ENCODE measurements around the gene EZH1. TPM values are rescaled to one million over a fixed set of nuclear protein-coding genes. Genes with fewer than 3 reads are reported as not detected.

EZH1 gene
- total RNA-seq, 1 experiment from 2014 or later, result 31.7 TPM

DNA sequence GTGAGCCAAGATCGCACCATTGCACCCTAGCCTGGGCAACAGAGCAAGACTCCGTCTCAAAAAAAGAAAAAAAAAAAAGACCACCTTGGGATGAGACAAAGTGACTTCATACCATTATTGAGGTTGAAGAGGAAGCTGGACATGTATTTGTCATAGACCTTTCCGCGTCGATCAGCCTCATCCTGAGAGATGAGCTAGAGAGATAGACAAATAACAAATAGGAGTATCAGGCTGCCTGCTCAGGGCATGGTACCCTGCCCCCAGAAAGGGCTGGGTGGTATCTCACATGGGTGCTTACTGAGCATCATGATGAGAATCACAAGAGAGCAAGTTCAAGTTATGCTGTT is 40.4 kb downstream of the EZH1 start:
- BruUV-seq (replicated peaks), result no TSS peak

DNA sequence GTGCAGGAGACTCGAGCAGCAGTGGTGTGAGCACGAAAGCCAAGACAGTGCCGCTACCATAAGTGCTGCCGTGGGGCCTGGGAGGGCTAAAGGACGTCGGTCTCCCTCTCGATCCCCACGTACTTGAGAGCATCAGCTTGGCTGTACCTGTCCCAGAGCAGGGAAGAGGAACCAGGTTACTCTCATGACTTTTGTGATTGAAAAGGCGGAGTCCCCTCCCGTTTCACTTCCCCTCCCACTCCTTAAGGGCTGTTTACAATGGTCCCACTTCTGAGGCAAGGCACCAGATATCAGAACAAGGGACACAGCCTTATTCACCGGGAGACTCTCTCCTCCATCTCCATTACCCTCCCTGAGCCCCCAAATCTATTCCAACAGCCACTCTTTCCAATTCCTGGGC is 42.4 kb downstream of the EZH1 start:
- H3K27ac Mint-ChIP-seq (ENCODE audit: low read depth, unreplicated experiment), result no peak overlapping the region
- TF ChIP-seq, protein P1, sequence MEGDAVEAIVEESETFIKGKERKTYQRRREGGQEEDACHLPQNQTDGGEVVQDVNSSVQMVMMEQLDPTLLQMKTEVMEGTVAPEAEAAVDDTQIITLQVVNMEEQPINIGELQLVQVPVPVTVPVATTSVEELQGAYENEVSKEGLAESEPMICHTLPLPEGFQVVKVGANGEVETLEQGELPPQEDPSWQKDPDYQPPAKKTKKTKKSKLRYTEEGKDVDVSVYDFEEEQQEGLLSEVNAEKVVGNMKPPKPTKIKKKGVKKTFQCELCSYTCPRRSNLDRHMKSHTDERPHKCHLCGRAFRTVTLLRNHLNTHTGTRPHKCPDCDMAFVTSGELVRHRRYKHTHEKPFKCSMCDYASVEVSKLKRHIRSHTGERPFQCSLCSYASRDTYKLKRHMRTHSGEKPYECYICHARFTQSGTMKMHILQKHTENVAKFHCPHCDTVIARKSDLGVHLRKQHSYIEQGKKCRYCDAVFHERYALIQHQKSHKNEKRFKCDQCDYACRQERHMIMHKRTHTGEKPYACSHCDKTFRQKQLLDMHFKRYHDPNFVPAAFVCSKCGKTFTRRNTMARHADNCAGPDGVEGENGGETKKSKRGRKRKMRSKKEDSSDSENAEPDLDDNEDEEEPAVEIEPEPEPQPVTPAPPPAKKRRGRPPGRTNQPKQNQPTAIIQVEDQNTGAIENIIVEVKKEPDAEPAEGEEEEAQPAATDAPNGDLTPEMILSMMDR (IDR thresholded peaks at IDR 0.05; ENCODE audit: unreplicated experiment), result no peak
- H3K4me3 Mint-ChIP-seq (ENCODE audit: unreplicated experiment), result no peak overlapping the region
- no peaks in the 10 kb centered on the region for H3K4me1 Mint-ChIP-seq (ENCODE audit: insufficient read depth, unreplicated experiment)
- CTCF ChIA-PET, result interaction anchor here (0.6 kb wide), 1 partner anchor 11 kb away, joined by 4 read pairs; no protein-coding TSS in a partner anchor
- no peaks in the 10 kb centered on the region for H3K9me3 Mint-ChIP-seq (ENCODE audit: unreplicated experiment)
- BruUV-seq (replicated peaks), result no TSS peak
- no peak for DNase-seq (ENCODE audit: unreplicated experiment)
- POLR2A ChIA-PET, result interaction anchor here (0.7 kb wide), 1 partner anchor 369 kb away, joined by 3 read pairs; no protein-coding TSS in a partner anchor
- H3K27me3 Mint-ChIP-seq (ENCODE audit: insufficient read depth, unreplicated experiment), result no peaks in the 10 kb centered on the region
- peaks cover 62% of the 10 kb centered on the region for H3K36me3 Mint-ChIP-seq (ENCODE audit: insufficient read depth, unreplicated experiment)
- intact Hi-C loops (cut with micrococcal nuclease), result no loop called here

More for the DNA sequence above, 40.4 kb downstream of the EZH1 start:
- TF ChIP-seq, protein P1 (IDR thresholded peaks at IDR 0.05; ENCODE audit: unreplicated experiment), result no peak
- intact Hi-C loops (cut with micrococcal nuclease), result no loop called here
- ChIA-PET CTCF (interaction anchor here (0.6 to 0.7 kb wide), 5 partner anchors 10 to 456 kb away, joined by 3 to 5 read pairs (median 3); no protein-coding TSS in a partner anchor), POLR2A (interaction anchor here (0.6 to 1.2 kb wide), 3 partner anchors 10 to 717 kb away, joined by 3 read pairs; no protein-coding TSS in a partner anchor)
- no peaks in the 10 kb centered on the region for H3K9me3 Mint-ChIP-seq (ENCODE audit: unreplicated experiment)
- peaks cover 80% of the 10 kb centered on the region for H3K36me3 Mint-ChIP-seq (ENCODE audit: insufficient read depth, unreplicated experiment)
- DNase-seq (ENCODE audit: unreplicated experiment), result no peak
- H3K4me3 Mint-ChIP-seq (ENCODE audit: unreplicated experiment), result no peak overlapping the region
- H3K27ac Mint-ChIP-seq (ENCODE audit: low read depth, unreplicated experiment), result no peak overlapping the region
- H3K27me3 Mint-ChIP-seq (ENCODE audit: insufficient read depth, unreplicated experiment), result no peaks in the 10 kb centered on the region
- no peaks in the 10 kb centered on the region for H3K4me1 Mint-ChIP-seq (ENCODE audit: insufficient read depth, unreplicated experiment)

DNA sequence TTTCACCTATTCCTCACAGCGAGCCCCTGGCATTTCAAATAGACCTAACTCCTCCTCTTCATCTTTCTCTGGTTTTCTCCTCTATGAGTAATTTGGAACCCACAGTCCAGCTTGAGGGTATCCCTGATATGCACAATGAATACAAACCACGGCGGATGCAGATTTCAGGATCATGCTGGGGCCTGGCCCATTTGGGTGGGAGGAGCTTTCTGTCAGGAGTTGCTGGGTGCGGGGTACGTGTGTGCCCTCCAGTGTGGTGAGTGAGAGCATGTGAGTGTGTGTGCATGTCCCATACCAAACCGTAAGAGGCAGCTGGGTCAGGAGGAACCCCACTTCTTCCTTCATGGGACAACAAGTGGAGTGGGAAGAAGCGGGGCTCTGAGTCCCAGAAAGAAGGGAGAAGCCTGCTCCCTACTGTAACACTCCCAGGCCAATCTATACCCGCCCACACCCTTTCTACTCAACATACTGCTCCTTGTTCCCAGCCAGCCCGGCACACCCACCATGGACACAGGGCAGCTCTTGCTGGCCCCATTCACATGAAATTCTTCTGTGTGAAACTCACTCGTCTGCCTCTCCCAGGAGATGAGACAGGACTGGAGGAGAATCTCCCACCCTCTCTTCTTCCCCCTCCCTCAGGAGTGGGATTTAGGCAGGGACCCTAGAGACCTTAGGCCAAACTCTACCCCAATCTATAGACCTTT is 44.1 kb downstream of the EZH1 start:
- BruUV-seq (replicated peaks), result TSS peak; percentile 21
- H3K27ac Mint-ChIP-seq (ENCODE audit: low read depth, unreplicated experiment), result no peak overlapping the region
- no peak overlapping the region for H3K4me3 Mint-ChIP-seq (ENCODE audit: unreplicated experiment)
- no peaks in the 10 kb centered on the region for H3K9me3 Mint-ChIP-seq (ENCODE audit: unreplicated experiment)
- CTCF ChIA-PET, result interaction anchor here (1.2 kb wide), 1 partner anchor 123 kb away, joined by 3 read pairs; no protein-coding TSS in a partner anchor
- no peaks in the 10 kb centered on the region for H3K27me3 Mint-ChIP-seq (ENCODE audit: insufficient read depth, unreplicated experiment)
- TF ChIP-seq, protein P1 (IDR thresholded peaks at IDR 0.05; ENCODE audit: unreplicated experiment), result no peak
- H3K4me1 Mint-ChIP-seq (ENCODE audit: insufficient read depth, unreplicated experiment), result no peaks in the 10 kb centered on the region
- intact Hi-C loops (cut with micrococcal nuclease), result no loop called here
- POLR2A ChIA-PET, result no interaction called here
- H3K36me3 Mint-ChIP-seq (ENCODE audit: insufficient read depth, unreplicated experiment), result peaks cover 45% of the 10 kb centered on the region
- DNase-seq (ENCODE audit: unreplicated experiment), result no peak

DNA sequence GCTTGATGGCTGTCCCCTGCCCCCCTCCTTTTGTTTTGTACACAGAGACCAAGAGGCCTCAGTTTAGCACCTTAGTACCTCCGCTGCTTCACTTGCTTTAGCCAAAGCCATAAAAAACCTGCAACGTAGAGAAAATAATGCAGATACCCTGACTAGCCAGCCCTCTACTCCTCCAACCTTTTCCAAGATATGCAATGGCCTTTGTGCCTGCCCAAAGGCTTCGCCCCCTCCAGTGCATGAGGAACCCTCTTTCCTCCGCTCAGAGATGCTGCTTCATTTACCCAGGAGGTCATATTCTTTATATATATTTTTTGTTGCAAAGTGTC is 45.5 kb downstream of the EZH1 start:
- Mint-ChIP-seq H3K27me3 (ENCODE audit: insufficient read depth, unreplicated experiment) (no peaks in the 10 kb centered on the region), H3K36me3 (ENCODE audit: insufficient read depth, unreplicated experiment) (peaks cover 32% of the 10 kb centered on the region), H3K4me3 (ENCODE audit: unreplicated experiment) (no peak overlapping the region), H3K27ac (ENCODE audit: low read depth, unreplicated experiment) (no peak overlapping the region), H3K4me1 (ENCODE audit: insufficient read depth, unreplicated experiment) (no peaks in the 10 kb centered on the region), H3K9me3 (ENCODE audit: unreplicated experiment) (no peaks in the 10 kb centered on the region)
- TF ChIP-seq, protein P1 (IDR thresholded peaks at IDR 0.05; ENCODE audit: unreplicated experiment), result no peak
- no peak for DNase-seq (ENCODE audit: unreplicated experiment)
- intact Hi-C loops (cut with micrococcal nuclease), result no loop called here
- ChIA-PET CTCF (interaction anchor here (1.0 kb wide), 1 partner anchor 28 kb away, joined by 4 read pairs; no protein-coding TSS in a partner anchor), POLR2A (interaction anchor here (0.9 to 1.0 kb wide), 2 partner anchors 9 to 112 kb away, joined by 3 to 5 read pairs; no protein-coding TSS in a partner anchor)
- BruUV-seq (replicated peaks), result no TSS peak

All from MCF 10A (cell line).